Measurements from ENCODE around the gene ERCC6.

Gene ERCC6

GRCh38 chr10:49465736-49466135 lies 73.2 kb downstream of the ERCC6 start:
- intact Hi-C loops (cut with DNase I) = no loop called here

More at GRCh38 chr10:49465736-49466135, 73.2 kb downstream of the ERCC6 start:
- no peak for DNase-seq
